A673 (cell line): ENCODE measurements around the gene TSPAN3.

Experiments used
- CTCF ChIP-seq: fragments of 300-800, 200-600 bp; sonication (generic); conservative IDR thresholded peaks from 2 replicates; pipeline ENCODE4 v1.5.1; 2017; ENCODE audit warnings: low read depth, mild to moderate bottlenecking, antibody characterized with exemption, low read length, moderate library complexity, mixed read lengths
- EZH2 ChIP-seq: fragments of 200-600 bp; sonication (generic); IDR thresholded peaks from 2 replicates; pipeline ENCODE4 v1.6.1; 2017; ENCODE audit warnings: borderline replicate concordance, low read depth, mild to moderate bottlenecking, mixed read lengths, antibody characterized with exemption, low read length; ENCODE audit not compliant: poor library complexity, severe bottlenecking

GRCh38 chr15:77052556-77052955 lies 18.4 kb downstream of the TSPAN3 start:
- no peak for TF ChIP-seq CTCF
- TF ChIP-seq EZH2: no peak
